GM19438 (cell line): ENCODE results near the gene MRPL36.

Source experiments
- ATAC-seq: cut with Tn5 transposase; IDR thresholded peaks from one replicate; pipeline ENCODE4 v1.9.1; 2021; ENCODE audit warnings: low read depth; ENCODE audit not compliant: unreplicated experiment

MRPL36 gene

DNA sequence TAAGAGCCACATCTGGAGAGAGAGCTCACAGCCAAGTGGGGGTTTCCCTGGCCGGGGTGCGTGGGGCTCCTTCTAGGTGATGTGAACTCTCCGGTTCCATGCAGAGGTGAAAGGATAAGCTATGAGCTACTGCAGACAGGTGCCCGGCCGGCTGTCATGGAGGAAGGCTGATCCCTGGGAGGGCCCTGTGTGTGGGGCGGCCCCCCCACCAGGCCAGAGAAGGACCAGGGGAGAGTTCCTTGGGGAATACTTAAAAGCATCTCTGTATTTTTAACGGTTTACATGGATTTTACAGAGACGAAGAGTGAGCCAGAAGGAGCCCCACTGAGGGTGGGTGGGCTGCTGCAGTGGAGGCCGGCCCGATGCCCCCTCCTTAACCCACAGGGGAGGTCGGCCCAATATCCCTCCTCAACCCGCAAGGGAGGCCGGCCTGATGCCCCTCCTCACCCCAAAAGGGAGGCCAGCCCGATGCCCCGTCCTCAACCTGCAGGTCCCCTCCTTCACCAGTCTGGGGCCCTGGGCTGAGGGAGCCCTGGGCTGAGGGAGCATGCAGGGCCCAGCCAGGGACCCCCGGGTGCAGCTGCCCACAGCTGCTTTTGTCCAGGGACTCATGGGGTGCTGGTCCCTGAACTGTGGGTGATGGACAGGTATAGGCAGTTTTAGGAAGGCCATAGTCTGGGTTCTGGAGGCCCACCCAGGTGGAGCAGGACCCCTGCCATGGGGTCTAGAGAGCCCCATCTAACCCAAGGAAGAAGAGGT, 31.9 kb downstream of the MRPL36 start:
- no peak for ATAC-seq

DNA sequence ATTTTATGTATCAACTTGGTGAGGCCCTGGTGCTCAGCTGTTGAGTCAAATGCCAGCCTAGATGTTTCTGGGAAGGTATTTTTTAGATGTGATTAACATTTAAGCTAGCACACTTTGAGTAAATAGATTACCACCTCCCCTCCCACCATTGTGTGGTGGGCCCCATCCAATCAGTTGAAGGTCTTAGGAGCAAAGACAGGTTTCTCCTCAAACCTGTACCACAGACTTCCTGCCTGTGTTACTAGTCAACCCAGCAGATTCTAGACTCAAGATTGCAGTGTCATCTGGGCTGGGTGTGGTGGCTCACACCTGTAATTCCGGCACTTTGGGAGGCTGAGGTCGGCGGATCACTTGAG, 33.8 kb downstream of the MRPL36 start:
- ATAC-seq = no peak

DNA sequence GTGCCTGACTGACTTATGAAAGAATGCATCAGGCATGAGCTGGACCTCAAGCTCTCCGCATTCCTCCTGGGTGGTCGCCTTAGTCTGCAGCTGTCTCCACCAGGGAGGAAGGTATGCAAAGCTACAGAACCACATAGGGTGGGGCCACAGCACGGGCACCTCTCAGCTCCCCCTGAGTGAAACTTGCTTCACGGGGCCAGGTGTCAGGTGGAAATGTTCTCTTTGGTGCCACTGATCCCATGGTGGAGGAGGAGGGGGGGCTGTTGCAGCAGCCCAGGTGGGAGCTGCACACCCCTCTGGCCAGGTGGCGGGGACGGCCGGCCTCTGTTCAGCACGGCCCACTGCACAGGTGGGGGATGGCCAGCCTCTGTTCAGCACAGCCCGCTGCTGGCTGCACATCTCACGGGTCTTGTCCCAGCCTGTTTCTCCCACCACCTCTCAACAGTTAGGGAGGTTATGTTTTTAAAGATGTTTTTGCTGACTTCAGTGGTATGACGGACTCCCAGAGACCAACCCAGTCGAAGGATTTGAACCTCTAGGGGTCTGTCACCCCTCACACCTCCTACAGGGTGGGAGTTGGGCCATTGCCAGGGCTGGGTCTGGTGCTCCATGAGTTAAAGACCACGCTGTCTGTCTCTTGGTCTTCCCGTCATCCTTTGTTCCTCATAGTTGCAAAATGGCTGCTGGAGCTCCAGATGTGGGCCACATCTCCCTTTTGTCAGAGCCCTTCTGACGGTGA, 34.3 kb downstream of the MRPL36 start:
- ATAC-seq = no peak

DNA sequence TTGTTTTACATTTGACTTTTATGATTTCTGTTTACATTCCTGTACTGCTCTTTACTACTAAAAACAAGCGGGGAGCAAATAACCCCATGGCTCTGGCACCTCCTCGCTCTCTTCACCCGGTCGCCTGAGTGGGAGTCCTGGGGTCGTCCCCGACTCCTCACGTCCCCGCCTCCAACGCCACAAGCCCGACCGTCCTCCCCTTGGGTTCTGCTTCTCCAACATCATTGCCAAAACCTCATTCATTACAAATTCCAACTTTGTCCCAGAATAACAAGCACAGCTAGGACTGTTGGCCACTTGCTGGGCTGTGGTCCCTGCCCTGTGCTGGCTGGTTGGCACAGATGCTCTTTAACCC, 35.1 kb downstream of the MRPL36 start:
- ATAC-seq = no peak

DNA sequence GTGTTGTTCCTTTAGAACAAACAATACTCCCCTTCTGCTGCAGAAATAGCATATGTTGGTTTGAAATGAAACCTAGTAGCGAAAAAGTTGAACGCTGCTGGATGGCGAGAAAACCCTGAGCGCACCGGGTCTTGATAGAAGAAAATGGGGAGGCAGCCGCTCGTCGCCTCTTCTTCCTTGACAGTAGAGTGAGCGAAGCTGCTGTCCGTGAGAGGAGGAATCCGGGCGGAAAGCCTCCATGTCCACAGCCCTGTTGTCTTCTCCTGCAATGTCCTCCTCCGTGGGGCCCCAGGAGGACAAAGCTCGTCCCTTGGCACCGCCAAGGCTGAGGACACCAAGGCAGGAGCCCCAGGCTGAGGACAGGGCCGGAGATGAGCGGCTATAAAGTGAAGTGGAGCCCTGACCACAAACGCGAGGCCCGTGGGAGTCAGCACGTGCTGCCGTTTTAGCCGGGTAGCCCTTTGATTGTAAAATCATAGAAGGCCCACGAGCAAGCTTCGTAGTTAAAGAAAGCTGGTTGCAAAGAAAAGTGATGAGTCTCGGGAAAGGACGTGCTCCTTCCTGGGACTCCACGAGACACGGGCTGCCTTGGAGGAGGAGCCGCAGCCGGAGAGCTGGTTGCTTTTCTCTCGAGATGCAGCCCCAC, 35.6 kb downstream of the MRPL36 start:
- ATAC-seq = no peak

DNA sequence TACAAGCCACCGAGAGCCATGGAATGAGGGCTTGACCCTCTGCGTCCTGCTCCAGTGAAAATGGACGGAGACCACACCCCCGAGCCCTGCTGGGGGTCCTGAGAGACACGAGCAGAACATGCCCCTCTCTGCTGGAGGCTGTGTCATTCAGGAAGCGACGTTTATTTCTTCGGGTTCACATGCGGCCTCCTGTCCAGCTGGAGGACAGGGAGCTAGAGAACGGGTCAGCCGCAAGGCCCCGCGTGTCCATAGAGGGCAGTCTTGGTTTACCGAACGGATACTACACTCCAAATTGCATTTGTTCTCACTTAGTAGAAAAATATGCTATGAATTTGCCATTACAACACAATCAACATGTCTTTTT, 36.1 kb downstream of the MRPL36 start:
- ATAC-seq = no peak

DNA sequence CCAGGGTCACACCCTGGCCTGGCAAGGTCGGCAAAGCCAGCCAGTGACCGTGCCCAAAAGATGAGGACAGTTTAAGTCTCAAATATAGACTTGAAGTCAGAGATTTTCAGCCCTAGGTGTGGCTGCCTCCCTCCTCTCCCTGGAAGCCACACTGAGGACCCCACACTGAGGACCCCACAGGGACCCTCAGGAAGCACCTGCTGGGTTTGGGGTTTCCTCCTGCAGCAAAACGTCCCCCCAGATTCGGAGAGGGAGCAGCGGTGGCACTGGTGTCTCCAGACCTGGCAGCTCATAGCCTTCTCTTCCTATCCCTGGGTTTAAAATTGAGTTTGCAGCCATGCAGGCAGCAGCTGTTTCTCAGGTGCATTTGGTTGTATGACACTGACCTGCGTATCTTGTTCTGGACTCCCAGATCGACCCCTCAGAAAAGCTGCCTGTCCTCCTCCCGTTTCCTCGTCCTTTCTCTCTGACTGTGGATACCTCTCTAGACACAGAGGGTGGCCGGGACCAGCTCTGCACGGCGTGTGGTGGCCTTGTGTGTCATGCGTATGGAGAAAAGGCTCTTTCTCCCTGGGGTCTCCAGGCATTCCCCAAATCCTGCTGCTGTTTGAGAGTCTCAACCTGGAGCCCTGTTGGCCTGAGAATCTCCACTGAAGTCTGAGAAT, 36.6 kb downstream of the MRPL36 start:
- no peak for ATAC-seq

DNA sequence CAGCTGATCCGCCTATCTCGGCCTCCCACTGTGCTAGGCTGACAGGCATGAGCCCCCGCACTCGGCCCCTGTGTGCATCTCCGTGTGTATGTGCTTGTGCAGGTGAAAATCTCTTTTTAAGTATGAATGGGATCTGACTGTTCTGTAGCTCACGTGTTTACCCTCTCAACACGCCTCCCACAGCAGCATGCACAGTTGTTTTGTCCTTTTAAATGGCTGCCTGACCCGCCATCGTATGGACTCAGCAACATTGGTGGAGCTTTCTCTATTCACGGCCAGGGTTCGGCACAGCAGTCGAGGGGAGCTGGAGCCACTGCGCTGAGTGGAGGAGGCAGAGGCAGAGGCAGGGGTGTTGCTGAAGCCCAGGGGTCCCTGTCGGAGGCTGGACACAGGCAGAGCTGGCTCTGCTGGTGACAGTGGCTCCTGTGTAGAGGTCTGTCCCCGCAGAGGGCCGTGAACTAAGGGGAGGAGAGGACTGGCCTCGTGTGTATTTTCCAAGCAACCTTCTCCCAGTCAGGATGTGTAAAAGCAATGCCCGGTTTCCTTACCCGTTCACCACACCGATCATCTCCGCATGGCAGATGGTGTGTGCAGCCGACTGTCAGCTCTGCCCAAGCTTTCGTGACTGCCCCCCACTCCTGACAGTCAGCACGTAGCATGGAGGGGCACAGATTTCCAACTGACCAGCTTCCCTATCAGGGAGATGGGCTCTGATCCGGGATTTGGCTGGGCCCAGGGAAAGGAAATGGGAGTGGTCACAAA, 37.3 kb downstream of the MRPL36 start:
- ATAC-seq = no peak

DNA sequence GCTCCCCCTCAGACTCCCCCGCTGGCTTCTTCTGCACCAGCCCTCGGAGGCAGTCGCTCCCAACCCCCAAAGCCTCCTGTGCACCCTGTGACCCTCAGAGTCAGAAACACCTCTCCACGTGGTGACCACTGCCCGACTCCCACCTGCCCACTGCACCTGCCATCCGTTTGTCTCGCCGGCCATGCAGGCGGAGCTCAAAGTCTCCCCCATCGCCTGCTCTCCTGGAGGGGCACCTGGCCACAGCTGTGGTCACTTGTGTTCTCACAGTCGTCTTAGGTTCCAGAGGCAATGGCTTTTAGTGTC, 38.2 kb downstream of the MRPL36 start:
- ATAC-seq = no peak

DNA sequence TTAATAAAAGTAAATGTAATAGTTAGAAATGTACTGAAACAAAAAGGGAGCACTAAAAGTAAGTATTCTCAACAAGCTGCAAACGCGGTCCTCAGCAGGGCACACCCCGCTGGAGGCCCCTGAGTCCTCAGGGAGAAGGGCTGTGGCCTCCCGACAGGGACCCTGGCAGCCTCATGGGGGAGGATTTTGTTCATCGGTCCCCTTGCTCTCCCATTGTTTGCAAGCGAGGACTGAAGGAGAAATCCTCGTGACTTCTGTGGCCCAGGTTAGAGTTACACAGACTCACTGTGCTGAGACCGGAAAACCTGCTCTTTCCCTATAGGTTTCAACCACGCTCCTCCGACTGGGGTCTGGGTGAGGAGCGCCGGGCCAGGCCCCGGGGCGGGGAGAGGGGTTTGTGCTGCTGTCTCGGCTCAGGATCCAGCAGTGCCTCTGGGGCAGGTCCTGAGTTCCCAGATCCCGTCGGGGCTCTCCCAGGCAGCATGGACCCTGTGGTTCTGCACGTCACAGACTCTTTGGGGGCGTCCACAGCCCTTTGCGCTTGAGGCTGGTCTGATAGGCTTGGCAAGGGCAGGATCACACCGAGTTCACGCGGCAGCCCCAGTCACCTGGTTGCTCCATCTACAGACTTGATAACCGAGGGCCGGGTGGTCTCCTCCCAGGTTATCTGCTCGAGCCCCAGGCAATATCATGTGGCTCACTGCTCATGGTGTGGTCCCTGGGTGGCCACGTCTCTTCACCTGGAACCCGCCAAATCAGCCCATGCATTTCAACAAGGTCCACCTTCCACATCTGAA, 38.8 kb downstream of the MRPL36 start:
- no peak for ATAC-seq

DNA sequence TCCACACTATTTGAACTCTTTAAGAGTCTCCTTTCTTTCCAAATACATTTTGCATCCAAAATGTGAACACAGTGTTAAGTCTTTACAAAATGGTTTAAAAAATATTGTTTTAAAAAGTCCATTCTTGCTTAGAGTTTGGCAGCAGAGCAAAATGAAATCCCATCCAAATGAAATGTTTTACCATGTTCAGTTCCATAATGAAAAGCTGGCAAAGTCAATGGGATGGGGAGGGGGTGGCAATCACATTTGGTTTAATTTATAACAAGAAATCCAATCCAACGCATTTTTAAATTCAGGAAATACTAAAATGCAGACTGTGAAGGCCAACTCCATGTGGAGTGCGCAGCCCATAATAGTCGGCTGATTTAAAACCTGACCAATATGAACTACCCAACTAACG, 39.4 kb downstream of the MRPL36 start:
- no peak for ATAC-seq

DNA sequence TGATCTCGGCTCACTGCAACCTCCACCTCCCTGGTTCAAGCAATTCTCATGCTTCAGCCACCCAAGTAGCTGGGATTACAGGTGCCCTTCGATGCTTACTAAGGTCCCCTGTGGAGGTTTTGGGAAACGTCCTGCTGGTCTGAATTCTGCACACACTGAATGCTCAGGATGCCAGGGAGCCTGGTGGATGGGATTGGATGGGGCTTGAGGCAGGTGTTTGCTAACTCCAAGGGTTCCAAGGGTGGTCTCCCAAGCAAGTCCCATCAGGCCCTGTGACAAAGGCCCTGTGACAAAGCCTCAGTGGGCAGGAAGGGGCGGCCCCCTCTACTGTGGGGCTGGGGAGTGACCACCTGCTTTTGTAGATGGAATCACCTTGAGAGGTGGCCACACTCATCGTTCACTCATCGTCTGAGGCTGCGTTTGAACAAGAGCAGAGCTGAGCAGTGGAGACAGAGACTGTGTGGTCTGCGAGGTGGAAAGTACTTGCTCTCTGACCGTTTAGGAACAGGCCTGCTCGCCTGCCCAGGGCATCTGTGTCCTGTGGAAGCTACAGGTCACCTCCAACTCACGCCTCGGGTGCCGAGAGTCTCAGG, 40.2 kb downstream of the MRPL36 start:
- ATAC-seq = no peak

DNA sequence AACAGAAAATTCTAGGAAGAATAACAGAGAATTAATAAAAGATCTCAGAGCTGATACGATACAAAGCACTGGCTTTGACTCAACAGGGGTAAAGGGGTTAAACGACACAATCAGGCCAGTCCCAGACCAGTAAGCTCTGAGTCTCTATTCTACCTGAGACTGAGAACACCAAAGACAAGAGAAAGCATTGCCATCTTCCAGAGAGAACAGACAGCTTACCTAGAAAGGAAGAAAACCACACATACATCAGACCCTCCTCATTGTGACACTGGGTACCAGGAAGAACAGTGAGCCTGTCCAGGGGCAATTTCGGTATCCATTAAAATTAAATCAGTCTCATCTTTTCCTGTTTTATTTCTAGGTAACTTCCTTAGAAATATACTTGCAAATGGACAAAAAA, 41.1 kb downstream of the MRPL36 start:
- ATAC-seq = no peak

DNA sequence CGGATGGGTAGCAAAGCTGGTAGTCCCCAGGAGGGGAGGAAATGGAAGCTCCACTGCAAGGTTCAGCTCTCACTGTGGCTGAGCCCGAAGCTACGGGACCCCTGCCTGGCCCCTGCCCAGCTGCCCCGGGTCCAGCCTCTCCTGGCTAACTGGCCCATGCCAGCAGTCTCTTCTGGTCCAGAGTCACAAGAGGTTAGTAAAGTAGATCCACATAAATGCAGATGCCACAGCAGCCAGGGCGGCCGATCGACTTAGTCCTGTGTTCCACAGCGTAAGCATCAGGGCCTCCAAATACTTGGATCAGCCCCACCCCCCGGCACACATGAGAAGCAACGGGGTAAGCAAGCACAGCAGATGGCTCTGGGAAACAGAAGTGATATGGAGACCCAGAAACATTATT, 42.1 kb downstream of the MRPL36 start:
- no peak for ATAC-seq

DNA sequence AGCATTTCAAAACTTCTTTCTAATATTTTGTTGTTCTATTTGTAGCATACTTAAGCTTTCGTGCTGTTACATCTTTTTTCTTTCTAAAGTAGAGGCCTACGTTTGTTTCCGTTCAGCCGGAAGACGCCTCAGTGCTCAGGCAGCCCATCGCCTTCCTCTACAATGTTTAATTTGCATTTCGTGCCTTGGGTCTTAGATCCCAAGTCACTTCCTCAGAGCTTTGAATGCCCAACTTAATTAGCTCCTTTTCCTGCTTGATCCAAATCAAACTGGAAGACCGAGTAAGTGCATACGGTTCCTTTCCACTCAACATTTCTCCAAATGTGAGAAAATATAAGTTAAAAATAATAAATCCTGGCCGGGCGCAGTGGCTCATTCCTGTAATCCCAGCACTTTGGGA, 43.2 kb downstream of the MRPL36 start:
- ATAC-seq = no peak

DNA sequence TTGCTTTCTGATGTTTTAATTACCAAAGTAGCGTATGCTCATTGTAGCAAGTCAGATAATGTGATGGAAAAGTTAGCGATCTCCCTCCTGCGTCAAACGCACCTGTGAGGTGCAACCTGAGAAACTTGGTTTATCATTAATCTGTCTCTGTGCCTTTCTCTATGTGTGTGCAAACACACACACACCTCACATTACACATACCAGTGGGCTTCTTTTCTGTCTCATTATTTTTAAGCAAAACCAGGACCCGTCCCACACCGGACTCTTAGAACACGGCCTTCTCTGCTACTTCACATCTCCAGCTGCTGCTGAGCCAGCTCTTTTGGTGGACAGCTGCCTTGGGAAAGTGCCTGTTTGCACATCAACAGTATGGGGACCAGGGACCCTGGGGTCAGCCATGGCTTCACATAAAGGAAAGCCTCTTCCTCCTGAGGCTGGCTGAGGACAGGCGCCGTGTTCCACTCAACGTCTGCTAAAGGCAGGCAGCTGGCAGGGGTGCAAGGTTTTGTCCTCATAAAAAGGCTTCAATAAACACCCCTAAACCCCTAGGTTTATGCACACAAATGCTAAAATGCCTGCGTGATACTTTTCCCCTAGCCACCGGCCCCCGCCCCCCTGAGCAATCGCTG, 44.2 kb downstream of the MRPL36 start:
- ATAC-seq = no peak

DNA sequence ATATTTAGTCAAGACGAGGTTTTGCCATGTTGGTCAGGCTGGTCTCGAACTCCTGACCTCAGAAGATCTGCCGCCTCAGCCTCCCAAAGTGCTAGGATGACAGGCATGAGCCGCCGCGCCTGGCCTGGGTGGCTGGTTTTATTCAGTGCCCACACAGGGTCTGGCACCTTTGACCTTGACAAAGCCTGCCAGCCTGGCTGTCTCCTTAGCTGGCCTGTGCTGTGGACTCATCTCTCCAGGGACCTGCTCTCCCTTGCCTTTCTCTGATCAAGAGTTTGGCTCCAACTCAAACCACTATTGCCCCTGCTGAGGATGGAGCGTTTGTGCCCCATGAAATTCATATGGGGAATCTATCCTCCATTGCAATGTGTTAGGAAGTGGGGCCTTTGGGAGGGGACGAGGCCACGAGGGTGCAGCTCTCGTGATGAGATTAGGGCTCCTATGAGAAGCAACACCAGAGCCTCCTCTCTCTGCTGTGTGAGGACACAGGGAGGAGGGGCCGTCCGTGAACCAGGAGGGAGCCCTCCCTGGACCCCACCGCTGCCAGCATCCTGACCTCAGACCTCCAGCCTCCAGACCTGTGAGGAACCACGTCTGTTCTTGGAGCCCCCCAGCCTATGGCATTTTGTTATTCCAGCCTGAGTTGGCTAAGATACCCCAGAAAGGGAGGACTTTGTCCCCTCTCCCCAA, 45.0 kb downstream of the MRPL36 start:
- ATAC-seq = no peak

DNA sequence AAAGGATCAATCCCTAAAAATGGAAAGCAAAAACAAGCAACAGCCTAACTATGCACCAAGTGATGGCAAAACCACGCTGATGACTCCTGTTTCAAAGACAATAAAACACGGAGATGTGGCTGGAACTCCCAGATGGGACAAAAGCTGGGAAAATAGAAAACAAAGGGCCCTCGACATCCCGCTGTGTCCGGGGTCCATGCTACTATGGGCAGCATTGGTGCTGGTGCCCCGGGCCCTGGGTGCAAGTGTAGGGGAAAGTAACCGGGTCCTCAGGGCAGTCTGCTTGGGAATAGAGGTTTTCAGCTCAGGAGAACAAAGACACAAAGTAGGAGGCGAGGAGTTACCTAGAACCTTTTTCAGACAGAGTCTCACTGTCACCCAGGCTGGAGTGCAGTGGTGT, 46.1 kb downstream of the MRPL36 start:
- no peak for ATAC-seq

DNA sequence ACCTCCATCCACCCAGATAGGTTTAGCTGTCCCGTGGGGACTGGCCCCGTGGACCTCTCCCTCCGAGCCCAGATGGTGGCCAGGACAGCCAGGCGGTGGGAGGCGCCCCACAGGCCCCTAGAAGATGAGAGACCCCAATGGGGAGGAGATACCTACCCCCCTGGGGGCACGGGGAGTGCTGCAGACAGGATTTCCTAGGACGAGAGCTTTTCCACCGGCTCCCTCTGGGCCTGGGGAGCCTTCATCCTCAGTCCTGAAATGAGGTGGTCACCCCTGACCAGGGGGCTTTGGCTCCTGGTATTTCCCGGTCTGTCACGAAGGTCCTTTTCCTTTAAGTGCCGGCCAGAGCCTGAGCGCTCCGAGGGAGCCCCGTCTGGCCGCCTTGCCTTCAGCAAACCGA, 46.8 kb downstream of the MRPL36 start:
- no peak for ATAC-seq
